GM06990 (cell line): ENCODE results near the gene SLC6A20.

Experiments
- DNase-seq: peaks from one replicate; pipeline ENCODE4 v3.0.0-alpha.2; 2011; ENCODE audit not compliant: insufficient read length; ENCODE audit errors: extremely low read depth
- H3K27me3 ChIP-seq: replicated peaks from 2 replicates; pipeline ENCODE4 v1.6.0; 2011; ENCODE audit warnings: low read length; ENCODE audit not compliant: control insufficient read depth, insufficient read depth
- H3K36me3 ChIP-seq: 2 replicates; pipeline ENCODE4 v1.5.1; 2011; ENCODE audit warnings: low read length; ENCODE audit not compliant: control insufficient read depth, insufficient read depth
- H3K4me3 ChIP-seq: replicated peaks from 2 replicates; pipeline ENCODE4 v1.5.1; 2011; ENCODE audit warnings: low read depth, mild to moderate bottlenecking, control low read depth, low read length
- CTCF ChIP-seq: IDR thresholded peaks from 2 replicates; pipeline ENCODE4 v1.5.1; 2011; ENCODE audit warnings: low read length, control low read depth, mild to moderate bottlenecking, inconsistent platforms; ENCODE audit not compliant: insufficient read depth, poor library complexity, severe bottlenecking

SLC6A20 gene

GRCh38 chr3:45819543-45819942 is 23.2 kb upstream of the SLC6A20 start:
- no peak for DNase-seq
- no peaks in the 10 kb centered on the region for H3K27me3 ChIP-seq
- no peak for TF ChIP-seq CTCF
- H3K36me3 ChIP-seq: no peaks in the 10 kb centered on the region
- H3K4me3 ChIP-seq: no peak overlapping the region

GRCh38 chr3:45817831-45818522 is 21.6 kb upstream of the SLC6A20 start:
- H3K27me3 ChIP-seq: no peaks in the 10 kb centered on the region
- H3K36me3 ChIP-seq: no peaks in the 10 kb centered on the region
- no peak for TF ChIP-seq CTCF
- no peak overlapping the region for H3K4me3 ChIP-seq
- no peak for DNase-seq

GRCh38 chr3:45816544-45816943 is 20.2 kb upstream of the SLC6A20 start:
- Histone ChIP-seq H3K27me3 (no peaks in the 10 kb centered on the region), H3K36me3 (no peaks in the 10 kb centered on the region), H3K4me3 (no peak overlapping the region)
- DNase-seq: no peak
- no peak for TF ChIP-seq CTCF

GRCh38 chr3:45814322-45814721 is 18.0 kb upstream of the SLC6A20 start:
- DNase-seq: no peak
- no peaks in the 10 kb centered on the region for H3K36me3 ChIP-seq
- no peak overlapping the region for H3K4me3 ChIP-seq
- H3K27me3 ChIP-seq: no peaks in the 10 kb centered on the region
- no peak for TF ChIP-seq CTCF

- no peaks in the 10 kb centered on the region for H3K36me3 ChIP-seq
- DNase-seq: no peak
Observed at GRCh38 chr3:45807681-45808540, 11.6 kb upstream of the SLC6A20 start.

More at GRCh38 chr3:45807681-45808540, 11.6 kb upstream of the SLC6A20 start:
- Histone ChIP-seq H3K4me3 (no peak overlapping the region), H3K27me3 (no peaks in the 10 kb centered on the region)
- no peak for TF ChIP-seq CTCF
